HAP-1 (cell line): ENCODE data around the gene CTPS2.
A peak's percentile ranks its signal among the peaks of the same experiment; 100 is the strongest.
"Not testable (repeated sequence)": the region's sequence is repeated elsewhere in the genome, so short reads cannot be mapped to it uniquely, and the experiment has no call there.

ENCODE experiments used
- DNase-seq, 2 experiments: peaks; one replicate each; pipeline ENCODE4 v3.0.0-alpha.2; 2016 to 2020; ENCODE audit warnings: low spot score in 2 of 2
- H3K27me3 ChIP-seq: fragments of 250-450 bp; sonication (Bioruptor Pico); 2 replicates; pipeline ENCODE4 v1.5.1; 2020; ENCODE audit warnings: low read depth, mild to moderate bottlenecking, moderate library complexity
- H3K36me3 ChIP-seq: fragments of 250-450 bp; sonication (Bioruptor Pico); replicated peaks from 2 replicates; pipeline ENCODE4 v1.5.1; 2020; ENCODE audit warnings: mild to moderate bottlenecking
- H3K4me1 ChIP-seq: fragments of 250-450 bp; sonication (Bioruptor Pico); 2 replicates; pipeline ENCODE4 v1.5.1; 2020; ENCODE audit warnings: mild to moderate bottlenecking
- H3K4me3 ChIP-seq: fragments of 250-450 bp; sonication (Bioruptor Pico); 2 replicates; pipeline ENCODE4 v1.5.1; 2020; ENCODE audit warnings: mild to moderate bottlenecking, moderate library complexity
- H3K9me3 ChIP-seq: fragments of 250-450 bp; sonication (Bioruptor Pico); 2 replicates; pipeline ENCODE4 v1.5.1; 2020; ENCODE audit warnings: mild to moderate bottlenecking, moderate library complexity
- in situ Hi-C: fragments of 300-500 bp; cut with MboI; formaldehyde crosslinking; loops from 3 replicates; pipeline ENCODE4 v1.14.3; 2020; ENCODE audit warnings: low sequenced_read_pairs, inconsistent platforms, mixed read lengths

CTPS2 gene

GRCh38 chrX:16635040-16635439 lies 77.4 kb downstream of the CTPS2 start:
- peaks cover 7% of the 10 kb centered on the region; the same call in 1 of the 2 replicates for H3K36me3 ChIP-seq
- no peak for DNase-seq
- H3K27me3 ChIP-seq = no peaks in the 10 kb centered on the region
- H3K4me3 ChIP-seq = no peak overlapping the region
- no peaks in the 10 kb centered on the region for H3K9me3 ChIP-seq
- H3K4me1 ChIP-seq = no peaks in the 10 kb centered on the region
- in situ Hi-C loops = no loop called here

GRCh38 chrX:16633754-16634153 lies 78.7 kb downstream of the CTPS2 start:
- H3K27me3 ChIP-seq = no peaks in the 10 kb centered on the region
- in situ Hi-C loops = no loop called here
- H3K4me3 ChIP-seq = no peak overlapping the region
- no peaks in the 10 kb centered on the region for H3K9me3 ChIP-seq
- H3K36me3 ChIP-seq = peaks cover 7% of the 10 kb centered on the region; the same call in 1 of the 2 replicates
- no peak for DNase-seq
- H3K4me1 ChIP-seq = peaks cover 11% of the 10 kb centered on the region

- no peak for DNase-seq
- in situ Hi-C loops = no loop called here
- Histone ChIP-seq H3K4me3 (no peak overlapping the region), H3K9me3 (no peaks in the 10 kb centered on the region), H3K36me3 (0 out of 2 replicates have a peak, but pooled peaks cover 3% of the 10 kb centered on the region), H3K4me1 (peaks cover 11% of the 10 kb centered on the region), H3K27me3 (no peaks in the 10 kb centered on the region)
Observed at GRCh38 chrX:16629909-16630308, 82.6 kb downstream of the CTPS2 start.

GRCh38 chrX:16628946-16629595 lies 83.4 kb downstream of the CTPS2 start:
- Histone ChIP-seq H3K36me3 (no peaks in the 10 kb centered on the region), H3K4me3 (no peak overlapping the region), H3K9me3 (no peaks in the 10 kb centered on the region), H3K27me3 (no peaks in the 10 kb centered on the region), H3K4me1 (peaks cover 11% of the 10 kb centered on the region)
- peak; percentile 36 to 49 for DNase-seq
- in situ Hi-C loops = no loop called here

- H3K9me3 ChIP-seq, DNase-seq, H3K27me3 ChIP-seq, H3K36me3 ChIP-seq, in situ Hi-C loops, H3K4me3 ChIP-seq: not testable (repeated sequence)
- peaks cover 11% of the 10 kb centered on the region for H3K4me1 ChIP-seq
Observed at GRCh38 chrX:16628511-16628910, 84.0 kb downstream of the CTPS2 start.

GRCh38 chrX:16619024-16619423 lies 93.4 kb downstream of the CTPS2 start:
- H3K27me3 ChIP-seq = peaks cover 22% of the 10 kb centered on the region
- no peak for DNase-seq
- in situ Hi-C loops = no loop called here

GRCh38 chrX:16618422-16618821 lies 94.0 kb downstream of the CTPS2 start:
- peaks cover 19% of the 10 kb centered on the region for H3K36me3 ChIP-seq
- no peak for DNase-seq
- no peak overlapping the region for H3K4me3 ChIP-seq
- in situ Hi-C loops = no loop called here
- H3K4me1 ChIP-seq = no peaks in the 10 kb centered on the region
- H3K9me3 ChIP-seq = 0 out of 2 replicates have a peak, but pooled peaks cover 4% of the 10 kb centered on the region
- H3K27me3 ChIP-seq = peaks cover 23% of the 10 kb centered on the region

More at GRCh38 chrX:16619024-16619423, 93.4 kb downstream of the CTPS2 start:
- 0 out of 2 replicates have a peak, but pooled peaks cover 4% of the 10 kb centered on the region for H3K9me3 ChIP-seq
- no peak overlapping the region for H3K4me3 ChIP-seq
- no peaks in the 10 kb centered on the region for H3K4me1 ChIP-seq
- peaks cover 19% of the 10 kb centered on the region for H3K36me3 ChIP-seq

GRCh38 chrX:16617382-16617781 lies 95.1 kb downstream of the CTPS2 start:
- Histone ChIP-seq H3K4me3 (no peak overlapping the region), H3K4me1 (peaks cover 6% of the 10 kb centered on the region), H3K9me3 (0 out of 2 replicates have a peak, but pooled peaks cover 4% of the 10 kb centered on the region), H3K36me3 (peaks cover 19% of the 10 kb centered on the region), H3K27me3 (peaks cover 23% of the 10 kb centered on the region)
- in situ Hi-C loops = no loop called here
- no peak for DNase-seq

GRCh38 chrX:16612257-16612897 lies 100.1 kb downstream of the CTPS2 start:
- H3K9me3 ChIP-seq = no peaks in the 10 kb centered on the region
- in situ Hi-C loops = no loop called here
- DNase-seq = peak; percentile 42 to 95
- peaks cover 25% of the 10 kb centered on the region for H3K27me3 ChIP-seq
- no peak overlapping the region for H3K4me3 ChIP-seq
- peaks cover 10% of the 10 kb centered on the region for H3K4me1 ChIP-seq
- H3K36me3 ChIP-seq = peaks cover 17% of the 10 kb centered on the region

GRCh38 chrX:16610654-16611053 lies 101.8 kb downstream of the CTPS2 start:
- Histone ChIP-seq H3K36me3 (peaks cover 10% of the 10 kb centered on the region), H3K4me1 (peaks cover 10% of the 10 kb centered on the region), H3K27me3 (peaks cover 16% of the 10 kb centered on the region)
- in situ Hi-C loops, H3K9me3 ChIP-seq, DNase-seq, H3K4me3 ChIP-seq: not testable (repeated sequence)

GRCh38 chrX:16610121-16610621 lies 102.3 kb downstream of the CTPS2 start:
- no peak for DNase-seq
- Histone ChIP-seq H3K27me3 (peaks cover 16% of the 10 kb centered on the region), H3K4me3 (no peak overlapping the region), H3K36me3 (peaks cover 6% of the 10 kb centered on the region), H3K9me3 (no peaks in the 10 kb centered on the region), H3K4me1 (peaks cover 10% of the 10 kb centered on the region)
- in situ Hi-C loops = no loop called here

- Histone ChIP-seq H3K9me3 (no peaks in the 10 kb centered on the region), H3K36me3 (peaks cover 6% of the 10 kb centered on the region), H3K4me1 (no peaks in the 10 kb centered on the region), H3K27me3 (peaks cover 11% of the 10 kb centered on the region; the same call in 1 of the 2 replicates), H3K4me3 (no peak overlapping the region)
- no peak for DNase-seq
- in situ Hi-C loops = no loop called here
Observed at GRCh38 chrX:16606142-16606720, 106.2 kb downstream of the CTPS2 start.

GRCh38 chrX:16604337-16604736 lies 108.1 kb downstream of the CTPS2 start:
- H3K4me3 ChIP-seq = no peak overlapping the region
- H3K27me3 ChIP-seq = no peaks in the 10 kb centered on the region
- in situ Hi-C loops = no loop called here
- peaks cover 6% of the 10 kb centered on the region for H3K36me3 ChIP-seq
- DNase-seq = no peak
- no peaks in the 10 kb centered on the region for H3K9me3 ChIP-seq
- H3K4me1 ChIP-seq = no peaks in the 10 kb centered on the region

- in situ Hi-C loops = no loop called here
- Histone ChIP-seq H3K9me3 (no peaks in the 10 kb centered on the region), H3K4me1 (no peaks in the 10 kb centered on the region), H3K4me3 (no peak overlapping the region), H3K36me3 (peaks cover 6% of the 10 kb centered on the region), H3K27me3 (no peaks in the 10 kb centered on the region)
- no peak for DNase-seq
Observed at GRCh38 chrX:16603822-16604221, 108.6 kb downstream of the CTPS2 start.
